Upper lobe of left lung (tissue), 6 donors: ENCODE measurements around the gene NOXRED1. TPM values are rescaled to one million over a fixed set of nuclear protein-coding genes. Genes with fewer than 3 reads are reported as not detected.

Source experiments
- ATAC-seq, 2 donors: fragments of 200-7000 bp; cut with Tn5 transposase; one replicate each; pipeline ENCODE4 v1.9.1; 2022; ENCODE audit warnings: mild to moderate bottlenecking in 2 of 2, moderate library complexity in 2 of 2; ENCODE audit not compliant: low FRiP score in 2 of 2
- DNase-seq, 2 donors: peaks; one replicate each; pipeline ENCODE4 v3.0.0-alpha.2; 2019 to 2020
- H3K27ac ChIP-seq, 4 donors: fragments of 200-600 bp; sonication (generic); one replicate each; pipeline ENCODE4 v1.5.1; 2016 to 2019
- H3K27me3 ChIP-seq, 4 donors: fragments of 200-600 bp; sonication (generic); one replicate each; pipeline ENCODE4 v1.5.1; 2017 to 2019
- H3K36me3 ChIP-seq, 4 donors: fragments of 200-600 bp; sonication (generic); one replicate each; pipeline ENCODE4 v1.5.1; 2016 to 2019
- H3K4me1 ChIP-seq, 4 donors: fragments of 200-600 bp; sonication (generic); one replicate each; pipeline ENCODE4 v1.5.1; 2018 to 2019
- H3K4me3 ChIP-seq, 4 donors: fragments of 200-600 bp; sonication (generic); one replicate each; pipeline ENCODE4 v1.5.1; 2017 to 2019; ENCODE audit warnings: mild to moderate bottlenecking in 2 of 4, moderate library complexity in 1 of 4
- H3K9me3 ChIP-seq, 4 donors: fragments of 200-600 bp; sonication (generic); one replicate each; pipeline ENCODE4 v1.5.1; 2018 to 2019
- CTCF ChIP-seq, 6 experiments: fragments of 450-650 bp in 4 of 6; fragments of 200-600 bp in 2 of 6; sonication (generic) in 2 of 6; IDR thresholded peaks; one replicate each; pipeline ENCODE4 v1.5.1; 2016 to 2019; ENCODE audit warnings: antibody characterized with exemption in 6 of 6
- EP300 ChIP-seq, 4 donors: sonication (generic); formaldehyde crosslinking; IDR thresholded peaks; one replicate each; pipeline ENCODE4 v1.5.1; 2017; ENCODE audit warnings: antibody characterized with exemption in 4 of 4, control low read depth in 2 of 4
- POLR2A ChIP-seq, 4 donors: fragments of 450-650 bp; IDR thresholded peaks; one replicate each; pipeline ENCODE4 v1.5.1; 2016 to 2017; ENCODE audit warnings: antibody characterized with exemption in 4 of 4, mild to moderate bottlenecking in 2 of 4
- POLR2AphosphoS5 ChIP-seq, 2 donors: sonication (generic); formaldehyde crosslinking; IDR thresholded peaks; one replicate each; pipeline ENCODE4 v1.5.1; 2017; ENCODE audit warnings: antibody characterized with exemption in 2 of 2
- WGBS, 2 donors: methylation state at CpG; one replicate each; pipeline ENCODE4 v1.1.5; 2017 to 2018; 5-methylcytosine and 5-hydroxymethylcytosine counted together
- total RNA-seq, 6 donors: library from RNA; depleted of rRNA in 4 of 6; stranded (reverse); fragments of >200 nt in 4 of 6; gene quantifications; one replicate each; pipeline versions ENCODE4 v1.1.0 to v1.2.1, GENCODE V29; 2016 to 2021
- donor health status: DM: no; HTN: no; CAD: no; lungs with moderate emphysema.
- donor health status: DM: no; HTN: yes; CAD: no; lungs with severe emphysema.

The NOXRED1 gene
- total RNA-seq, 6 donors from 2014 or later = 0.30 to 0.40 (median 0.31) TPM; not detected in 2

DNA sequence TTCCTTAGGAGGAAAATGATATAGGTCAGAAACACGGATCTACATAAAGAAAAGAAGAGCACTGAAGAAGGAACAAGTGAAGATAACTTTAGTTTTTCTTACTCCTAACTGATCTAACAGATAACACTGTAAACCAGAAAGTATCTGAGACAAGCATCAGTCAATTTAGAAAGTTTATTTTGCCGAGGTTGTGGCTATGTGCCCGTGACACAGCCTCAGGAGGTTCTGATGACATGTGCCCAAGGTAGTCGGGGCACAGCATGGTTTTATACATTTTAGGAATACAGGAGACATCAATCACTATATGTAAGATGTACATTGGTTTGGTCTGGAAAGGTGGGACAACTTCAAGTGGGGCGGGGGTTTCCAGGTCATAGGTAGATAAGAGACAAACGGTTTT is 23.1 kb downstream of the NOXRED1 start:
- no peaks in the 10 kb centered on the region for H3K9me3 ChIP-seq
- DNase-seq (no peak), ATAC-seq (no peak)
- no peak overlapping the region for H3K4me3 ChIP-seq
- TF ChIP-seq CTCF (IDR thresholded peaks at IDR 0.05) (no peak), POLR2AphosphoS5 (IDR thresholded peaks at IDR 0.05) (no peak), EP300 (IDR thresholded peaks at IDR 0.05) (no peak), POLR2A (IDR thresholded peaks at IDR 0.05) (no peak)
- WGBS, 2 donors = 82 to 86% methylated on average over 6 of the region's 6 CpGs
- no peak overlapping the region for H3K27ac ChIP-seq
- no peaks in the 10 kb centered on the region for H3K36me3 ChIP-seq
- H3K4me1 ChIP-seq = no peaks in the 10 kb centered on the region
- H3K27me3 ChIP-seq = no peaks in the 10 kb centered on the region

GRCh38 chr14:77390188-77390587 is 33.1 kb downstream of the NOXRED1 start:
- Histone ChIP-seq H3K4me1 (no peaks in the 10 kb centered on the region), H3K4me3 (no peak overlapping the region), H3K27me3 (no peaks in the 10 kb centered on the region), H3K36me3 (no peaks in the 10 kb centered on the region), H3K27ac (no peak overlapping the region), H3K9me3 (no peaks in the 10 kb centered on the region)
- WGBS, 2 donors = 89 to 93% methylated on average over 4 of the region's 4 CpGs
- DNase-seq (no peak), ATAC-seq (no peak)
- no peak for TF ChIP-seq POLR2A (IDR thresholded peaks at IDR 0.05)
- no peak for TF ChIP-seq EP300 (IDR thresholded peaks at IDR 0.05)
- no peak for TF ChIP-seq CTCF (IDR thresholded peaks at IDR 0.05)
- TF ChIP-seq POLR2AphosphoS5 (IDR thresholded peaks at IDR 0.05) = no peak

DNA sequence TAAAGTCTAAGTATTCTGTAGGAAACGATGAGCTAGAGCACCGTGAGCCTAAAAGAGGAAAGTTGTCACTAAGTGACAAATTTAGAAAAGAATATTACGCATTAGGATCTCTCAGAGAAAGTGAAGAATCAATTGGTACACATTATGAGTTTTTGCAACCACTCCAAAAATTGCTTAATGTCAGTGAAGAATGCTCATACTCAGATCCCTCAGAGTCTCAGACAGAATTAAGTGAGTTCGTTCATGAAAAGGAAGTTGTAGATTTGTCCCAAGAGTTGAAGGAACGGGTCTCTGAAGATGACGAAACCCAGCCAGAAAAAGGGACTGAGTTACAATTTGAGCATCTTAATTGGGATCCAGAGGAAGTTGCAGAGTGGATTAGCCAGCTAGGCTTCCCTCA is 44.6 kb downstream of the NOXRED1 start:
- no peak overlapping the region for H3K27ac ChIP-seq
- no peaks in the 10 kb centered on the region for H3K9me3 ChIP-seq
- WGBS, 2 donors = 74 to 78% methylated on average over 6 of the region's 6 CpGs
- no peaks in the 10 kb centered on the region for H3K27me3 ChIP-seq
- H3K4me1 ChIP-seq = peaks cover 13 to 20% (median 16%) of the 10 kb centered on the region in 4 donors
- H3K36me3 ChIP-seq = no peaks in the 10 kb centered on the region
- ATAC-seq (no peak), DNase-seq (no peak)
- H3K4me3 ChIP-seq = no peak overlapping the region
- TF ChIP-seq POLR2AphosphoS5 (IDR thresholded peaks at IDR 0.05) = no peak
- no peak for TF ChIP-seq CTCF (IDR thresholded peaks at IDR 0.05)
- no peak for TF ChIP-seq POLR2A (IDR thresholded peaks at IDR 0.05)
- no peak for TF ChIP-seq EP300 (IDR thresholded peaks at IDR 0.05)

DNA sequence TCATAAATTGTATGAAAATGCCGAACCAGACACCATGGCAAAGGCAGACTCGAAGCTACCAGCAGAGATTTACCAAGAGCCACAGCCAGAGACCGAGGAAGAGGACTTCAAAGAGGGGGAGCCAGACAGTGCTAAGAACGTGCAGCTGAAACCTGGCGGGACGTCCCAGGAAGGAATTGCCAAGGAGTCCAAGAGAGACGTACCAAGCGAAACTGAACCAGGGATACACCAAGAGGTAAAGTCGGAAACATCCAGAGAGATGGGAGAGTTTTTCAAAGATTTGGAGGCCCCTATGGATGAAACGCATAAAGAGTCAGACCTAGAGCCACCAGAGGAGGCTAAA is 45.9 kb downstream of the NOXRED1 start:
- H3K4me1 ChIP-seq = peaks cover 13 to 20% (median 17%) of the 10 kb centered on the region in 4 donors
- DNase-seq (no peak), ATAC-seq (peak; percentile 1 to 20)
- H3K9me3 ChIP-seq = no peaks in the 10 kb centered on the region
- H3K4me3 ChIP-seq = peak overlapping the region; percentile 70 to 96 (median 82)
- TF ChIP-seq POLR2A (IDR thresholded peaks at IDR 0.05) (no peak), CTCF (IDR thresholded peaks at IDR 0.05) (no peak), POLR2AphosphoS5 (IDR thresholded peaks at IDR 0.05) (no peak), EP300 (IDR thresholded peaks at IDR 0.05) (no peak)
- no peaks in the 10 kb centered on the region for H3K27me3 ChIP-seq
- 15 to 19% methylated on average over 9 to 10 of the region's 10 CpGs for WGBS, 2 donors
- peak overlapping the region in 3 of 4 donors; percentile 76 to 85 (median 80) for H3K27ac ChIP-seq
- H3K36me3 ChIP-seq = no peaks in the 10 kb centered on the region

DNA sequence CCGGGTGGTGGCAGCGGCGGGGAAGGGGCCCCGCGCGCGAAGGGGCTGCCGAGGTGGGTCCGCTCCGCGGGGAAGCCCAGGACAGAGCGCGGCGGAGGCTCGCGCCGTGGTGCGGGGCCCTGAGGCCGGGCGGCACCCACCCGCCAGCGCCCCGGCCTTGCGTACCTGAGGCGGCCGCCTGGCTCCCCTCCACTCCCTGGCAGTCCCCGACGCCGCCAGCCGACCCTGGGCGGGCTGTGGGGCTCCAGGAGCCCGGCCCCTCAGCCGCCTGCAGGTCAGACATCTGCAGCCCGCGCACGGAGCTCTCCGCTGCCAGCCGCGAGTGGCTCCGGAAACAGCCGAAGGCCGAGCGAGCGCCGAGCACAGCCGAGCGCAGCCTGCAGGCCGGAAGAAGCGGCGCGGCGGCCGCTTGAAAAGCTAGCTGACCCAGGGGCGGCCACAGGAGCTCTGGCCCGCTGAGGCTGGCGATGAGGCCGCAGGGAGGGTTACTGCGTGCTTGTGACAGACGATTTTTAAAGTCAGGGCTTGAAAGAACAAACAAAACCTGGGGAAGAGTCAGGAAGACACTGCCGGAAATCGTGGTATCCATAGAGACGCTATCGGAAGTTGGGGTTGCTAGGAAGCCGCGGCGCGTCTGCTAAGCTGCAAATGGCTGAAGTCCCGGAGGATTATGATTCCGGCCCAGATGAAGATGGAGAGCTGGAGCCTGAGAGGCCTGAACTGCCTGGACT is 46.4 kb downstream of the NOXRED1 start, which contains the start of the genes SAMD15 and TMED8:
SAMD15 (plus strand) TSS at position 609 of the 731 bp plus-strand sequence; CDS start at position 649, 40 bp downstream.
TMED8 (minus strand) TSS at position 324 of the 731 bp plus-strand sequence; CDS start at position 283, 41 bp downstream.
- Histone ChIP-seq H3K9me3 (no peaks in the 10 kb centered on the region), H3K4me1 (peaks cover 16 to 22% (median 18%) of the 10 kb centered on the region in 4 donors), H3K4me3 (peak within 1 kb of the TSS; percentile 70 to 96 (median 82)), H3K27me3 (no peaks in the 10 kb centered on the region), H3K36me3 (no peaks in the 10 kb centered on the region), H3K27ac (peak within 1 kb of the TSS; percentile 76 to 92 (median 82))
- peak; percentile 95 to 99 for ATAC-seq
- WGBS, 2 donors = 0% methylated on average over 29 to 49 of the region's 69 CpGs
- TF ChIP-seq EP300 (IDR thresholded peaks at IDR 0.05) (no peak), POLR2AphosphoS5 (IDR thresholded peaks at IDR 0.05) (peak in 1 of 2 donors; percentile 31), CTCF (IDR thresholded peaks at IDR 0.05) (peak in 4 of 6 experiments; percentile 21 to 56 (median 51)), POLR2A (IDR thresholded peaks at IDR 0.05) (peak in 2 of 4 donors; percentile 47 to 71)
- peak; percentile 88 to 97 for DNase-seq
